ENCODE measurements around the gene MCTP2. TPM values are rescaled to one million over a fixed set of nuclear protein-coding genes. Genes with fewer than 3 reads are reported as not detected.

Gene MCTP2
- total RNA-seq, 1 donor: 3.9 TPM

DNA sequence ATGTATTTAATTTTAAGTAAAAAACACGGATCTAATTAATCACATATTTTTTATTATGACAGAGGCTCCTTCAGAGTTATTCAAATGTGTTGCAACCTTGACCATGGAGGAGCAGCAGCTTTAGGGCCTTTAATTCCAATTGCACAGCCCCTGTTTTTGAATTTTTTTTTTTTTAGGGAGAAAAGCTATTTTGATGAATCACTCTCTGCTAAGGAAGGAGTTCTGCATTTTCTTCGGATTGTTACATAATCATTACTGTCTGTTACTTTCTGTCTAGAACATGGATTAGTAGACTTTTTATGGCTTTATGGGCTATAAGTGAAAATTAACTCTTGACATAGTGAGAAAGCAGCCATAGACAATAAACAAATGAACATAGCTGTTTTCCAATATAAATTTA, 90.8 kb downstream of the MCTP2 start:
- TF ChIP-seq, protein P1, sequence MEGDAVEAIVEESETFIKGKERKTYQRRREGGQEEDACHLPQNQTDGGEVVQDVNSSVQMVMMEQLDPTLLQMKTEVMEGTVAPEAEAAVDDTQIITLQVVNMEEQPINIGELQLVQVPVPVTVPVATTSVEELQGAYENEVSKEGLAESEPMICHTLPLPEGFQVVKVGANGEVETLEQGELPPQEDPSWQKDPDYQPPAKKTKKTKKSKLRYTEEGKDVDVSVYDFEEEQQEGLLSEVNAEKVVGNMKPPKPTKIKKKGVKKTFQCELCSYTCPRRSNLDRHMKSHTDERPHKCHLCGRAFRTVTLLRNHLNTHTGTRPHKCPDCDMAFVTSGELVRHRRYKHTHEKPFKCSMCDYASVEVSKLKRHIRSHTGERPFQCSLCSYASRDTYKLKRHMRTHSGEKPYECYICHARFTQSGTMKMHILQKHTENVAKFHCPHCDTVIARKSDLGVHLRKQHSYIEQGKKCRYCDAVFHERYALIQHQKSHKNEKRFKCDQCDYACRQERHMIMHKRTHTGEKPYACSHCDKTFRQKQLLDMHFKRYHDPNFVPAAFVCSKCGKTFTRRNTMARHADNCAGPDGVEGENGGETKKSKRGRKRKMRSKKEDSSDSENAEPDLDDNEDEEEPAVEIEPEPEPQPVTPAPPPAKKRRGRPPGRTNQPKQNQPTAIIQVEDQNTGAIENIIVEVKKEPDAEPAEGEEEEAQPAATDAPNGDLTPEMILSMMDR (IDR thresholded peaks at IDR 0.05; ENCODE audit: insufficient read depth, low read length): no peak
- H3K4me3 ChIP-seq (ENCODE audit: low read depth, low read length): no peak overlapping the region
- peak; percentile 5 for DNase-seq (ENCODE audit: low read depth)

GRCh38 chr15:94323076-94323475, 91.7 kb downstream of the MCTP2 start:
- H3K4me3 ChIP-seq (ENCODE audit: low read depth, low read length): no peak overlapping the region
- TF ChIP-seq, protein P1 (IDR thresholded peaks at IDR 0.05; ENCODE audit: insufficient read depth, low read length): no peak
- DNase-seq (ENCODE audit: low read depth): no peak

DNA sequence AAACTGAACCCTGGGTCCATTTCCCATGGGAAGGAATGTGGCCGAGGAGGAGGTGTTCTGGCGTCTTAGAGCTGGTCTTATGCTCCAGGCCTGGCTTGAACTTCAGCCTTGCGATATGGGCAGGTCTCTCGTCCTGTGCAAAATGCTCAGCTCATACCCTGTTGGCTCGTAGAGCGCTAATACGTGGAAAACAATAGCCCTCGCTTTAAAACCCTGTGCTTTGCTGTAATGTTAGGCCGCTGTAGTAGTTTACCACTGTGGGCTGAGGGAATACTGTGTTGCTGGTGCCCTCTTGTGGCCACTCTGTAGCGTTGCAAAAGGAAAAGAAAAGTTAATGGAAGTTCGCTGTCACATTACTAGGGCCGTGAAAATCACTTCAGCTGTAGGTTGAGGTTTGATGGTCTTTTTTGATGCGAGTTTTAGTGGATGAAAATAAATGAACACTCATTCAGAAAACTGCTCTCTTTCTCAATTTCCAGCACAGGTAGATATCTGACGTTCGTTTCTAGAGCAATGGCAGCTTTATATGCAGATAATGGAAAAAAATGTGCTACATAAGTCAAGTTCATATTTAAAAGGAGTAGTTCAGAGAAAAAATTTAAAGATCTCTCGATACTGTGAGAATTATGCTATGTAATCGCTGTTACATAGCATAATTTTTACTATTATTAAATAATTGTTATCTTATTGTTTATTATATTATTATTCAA, 92.9 kb downstream of the MCTP2 start:
- peak; percentile 74 for DNase-seq (ENCODE audit: low read depth)
- TF ChIP-seq, protein P1 (IDR thresholded peaks at IDR 0.05; ENCODE audit: insufficient read depth, low read length): peak; percentile 88
- H3K4me3 ChIP-seq (ENCODE audit: low read depth, low read length): no peak overlapping the region

- H3K4me3 ChIP-seq (ENCODE audit: low read depth, low read length): no peak overlapping the region
- no peak for DNase-seq (ENCODE audit: low read depth)
- TF ChIP-seq, protein P1 (IDR thresholded peaks at IDR 0.05; ENCODE audit: insufficient read depth, low read length): no peak
Measured at GRCh38 chr15:94324835-94325767, 93.7 kb downstream of the MCTP2 start.

DNA sequence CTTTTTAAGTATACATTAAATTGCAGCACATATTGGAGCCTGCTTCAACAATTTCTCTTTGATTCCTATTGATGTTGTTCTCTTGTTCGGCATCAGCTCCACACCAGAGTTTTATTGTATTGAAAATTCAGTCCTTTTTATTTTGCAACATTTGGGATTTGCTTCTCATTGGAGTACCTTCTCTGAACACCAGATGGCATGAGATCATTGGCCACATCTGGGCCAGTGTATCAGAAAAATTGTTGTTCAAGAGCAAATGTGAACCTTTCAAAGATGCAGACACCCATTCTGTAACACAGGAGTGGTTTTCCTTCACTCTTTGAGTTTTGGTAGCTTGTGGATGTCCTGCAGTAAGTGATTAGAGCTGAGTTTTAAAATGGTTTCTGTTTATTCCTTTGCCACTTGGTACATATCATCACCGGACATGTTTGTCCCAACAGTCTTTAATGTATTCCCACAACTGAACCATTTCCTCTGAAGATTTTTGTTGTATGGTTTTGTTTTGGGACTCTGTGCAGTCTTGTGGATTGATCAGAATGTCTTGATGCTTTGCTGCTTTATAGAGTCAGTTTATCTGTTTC, 96.1 kb downstream of the MCTP2 start:
- TF ChIP-seq, protein P1 (IDR thresholded peaks at IDR 0.05; ENCODE audit: insufficient read depth, low read length): peak; percentile 80
- peak; percentile 47 for DNase-seq (ENCODE audit: low read depth)
- no peak overlapping the region for H3K4me3 ChIP-seq (ENCODE audit: low read depth, low read length)

- H3K4me3 ChIP-seq (ENCODE audit: low read depth, low read length): no peak overlapping the region
- TF ChIP-seq, protein P1 (IDR thresholded peaks at IDR 0.05; ENCODE audit: insufficient read depth, low read length): no peak
- DNase-seq (ENCODE audit: low read depth): no peak
Measured at GRCh38 chr15:94331731-94332130, 100.4 kb downstream of the MCTP2 start.

Data from fibroblast of the aortic adventitia (primary cell).